RPMI7951 (cell line): Measurements from ENCODE around the gene ANKRD52. TPM values are rescaled to one million over a fixed set of nuclear protein-coding genes. Genes with fewer than 3 reads are reported as not detected.

Experiments used
- total RNA-seq: library from RNA; depleted of rRNA; stranded (reverse); fragments of >200 nt; shearing (Covaris generic); gene quantifications from 2 replicates; pipeline ENCODE4 v1.2.3, GENCODE V29; 2014; rRNA removed

ANKRD52 gene
- total RNA-seq, 1 experiment from 2014 or later: 8.7 TPM

Other genes with a start within 250 kb of the ANKRD52 start
- gene IKZF4, start 237.3 kb downstream of the ANKRD52 start, total RNA-seq: 0.78 and 1.8 TPM in 2 replicates
- 1,489 and 2,299 TPM in 2 replicates for gene RPS26, start 216.5 kb downstream of the ANKRD52 start, total RNA-seq
- 3.0 and 5.4 TPM in 2 replicates for gene ERBB3, start 178.2 kb downstream of the ANKRD52 start, total RNA-seq
- gene PA2G4, start 153.8 kb downstream of the ANKRD52 start, total RNA-seq: 184 and 190 TPM in 2 replicates
- 2,792 and 3,380 TPM in 2 replicates for gene RPL41, start 141.8 kb downstream of the ANKRD52 start, total RNA-seq
- gene ZC3H10, start 140.1 kb downstream of the ANKRD52 start, total RNA-seq: 3.1 and 3.3 TPM in 2 replicates
- gene ESYT1, start 130.1 kb downstream of the ANKRD52 start, total RNA-seq: 179 and 193 TPM in 2 replicates
- 62.7 and 64.5 TPM in 2 replicates for gene MYL6B, start 105.8 kb downstream of the ANKRD52 start, total RNA-seq
- gene MYL6, start 100.0 kb downstream of the ANKRD52 start, total RNA-seq: 3,182 and 3,310 TPM in 2 replicates
- 29.8 and 35.7 TPM in 2 replicates for gene SMARCC2, start 68.9 kb downstream of the ANKRD52 start, total RNA-seq
- 31.4 and 37.7 TPM in 2 replicates for gene RNF41, start 36.5 kb downstream of the ANKRD52 start, total RNA-seq
- gene NABP2, start 34.0 kb downstream of the ANKRD52 start, total RNA-seq: 68.1 and 72.1 TPM in 2 replicates
- 0.36 TPM in 1 of 2 replicates, not detected in the other for gene SLC39A5, start 28.3 kb downstream of the ANKRD52 start, total RNA-seq
- 7.6 and 10.1 TPM in 2 replicates for gene COQ10A, start 8.6 kb upstream of the ANKRD52 start, total RNA-seq
- gene CS, start 41.9 kb upstream of the ANKRD52 start, total RNA-seq: 89.0 and 110 TPM in 2 replicates
- 102 and 114 TPM in 2 replicates for gene CNPY2, start 57.6 kb upstream of the ANKRD52 start, total RNA-seq
- gene PAN2, start 75.6 kb upstream of the ANKRD52 start, total RNA-seq: 23.7 and 24.0 TPM in 2 replicates
- gene IL23A, start 80.5 kb upstream of the ANKRD52 start, total RNA-seq: 0.36 and 1.3 TPM in 2 replicates
- gene STAT2, start 101.7 kb upstream of the ANKRD52 start, total RNA-seq: 56.0 and 65.0 TPM in 2 replicates
- not detected in 2 replicates for gene APOF, start 104.5 kb upstream of the ANKRD52 start, total RNA-seq
- gene TIMELESS, start 191.0 kb upstream of the ANKRD52 start, total RNA-seq: 7.6 and 8.1 TPM in 2 replicates
- gene MIP, start 196.3 kb upstream of the ANKRD52 start, total RNA-seq: 0.24 and 0.29 TPM in 2 replicates
- 2.2 and 2.5 TPM in 2 replicates for gene SPRYD4, start 210.2 kb upstream of the ANKRD52 start, total RNA-seq
- 0.20 TPM in 1 of 2 replicates, not detected in the other for gene GLS2, start 229.8 kb upstream of the ANKRD52 start, total RNA-seq